HepG2 (cell line): ENCODE measurements around the gene AGBL3. TPM values are rescaled to one million over a fixed set of nuclear protein-coding genes. Genes with fewer than 3 reads are reported as not detected.

ENCODE experiments used
- ATAC-seq: fragments of 200-7000 bp; cut with Tn5 transposase; 3 replicates; pipeline ENCODE4 v1.9.1; 2020; ENCODE audit warnings: mild to moderate bottlenecking, moderate library complexity
- BruUV-seq: library from RNA; stranded (reverse); fragments of 400-500 nt; replicated peaks from 2 replicates; lab custom pipeline; 2021; lab: Mats Ljungman, UMichigan
- CTCF ChIA-PET: fragments of 300-600 bp; formaldehyde crosslinking; extraction: SDS; loops from one replicate; lab custom pipeline; 2021; ENCODE audit warnings: low total read pairs, inconsistent platforms, low intra/inter-chr PET ratio; lab: Yijun Ruan, JAX
- POLR2A ChIA-PET: fragments of 350-600 bp; sonication (Branson Sonifier 250); formaldehyde crosslinking; loops from one replicate; lab custom pipeline; 2020; ENCODE audit warnings: antibody characterized with exemption, inconsistent platforms; lab: Yijun Ruan, JAX
- DNase-seq: peaks from one replicate; pipeline ENCODE4 v3.0.0-alpha.2; 2015; ENCODE audit warnings: low spot score
- FAIRE-seq: peaks from 3 replicates; lab custom pipeline; 2011; peaks lifted over from hg19 to GRCh38; lab: Jason Lieb, UNC
- H2AFZ ChIP-seq: one replicate; pipeline ENCODE4 v1.6.1; 2011; ENCODE audit warnings: low read length, inconsistent platforms
- H3K27ac ChIP-seq: fragments of 300-600 bp; 3 replicates; pipeline ENCODE4 v1.8.0; 2011; ENCODE audit warnings: mixed run types, mild to moderate bottlenecking, mixed read lengths, low read length, inconsistent platforms; ENCODE audit not compliant: insufficient read depth; ENCODE audit errors: extremely low read length
- H3K27me3 ChIP-seq, 2 experiments: fragments of 200-600 bp in 1 of 2; 2 replicates in 1 of 2; 3 replicates in 1 of 2; pipeline versions ENCODE4 v1.6.0 to v1.8.0; 2011; ENCODE audit warnings: low read length in 2 of 2, mild to moderate bottlenecking in 2 of 2, moderate library complexity in 2 of 2, inconsistent platforms in 1 of 2; ENCODE audit not compliant: insufficient read depth in 2 of 2, control insufficient read depth in 1 of 2
- H3K36me3 ChIP-seq, 2 experiments: fragments of 200-600 bp in 1 of 2; replicated peaks in 1 of 2; 2 replicates in 1 of 2; 3 replicates in 1 of 2; pipeline versions ENCODE4 v1.5.1 to v1.8.0; 2011; ENCODE audit warnings: low read length in 2 of 2, inconsistent platforms in 1 of 2; ENCODE audit not compliant: insufficient read depth in 2 of 2, control insufficient read depth in 1 of 2
- H3K4me1 ChIP-seq: 2 replicates; pipeline ENCODE4 v1.5.1; 2012; ENCODE audit warnings: low read length, inconsistent platforms; ENCODE audit not compliant: insufficient read depth
- H3K4me2 ChIP-seq: 2 replicates; pipeline ENCODE4 v1.6.0; 2011; ENCODE audit warnings: low read depth, low read length, inconsistent platforms
- H3K4me3 ChIP-seq, 3 experiments: fragments of 200-600 bp in 1 of 3; sonication (generic), shearing (Covaris generic) in 1 of 3; replicated peaks in 1 of 3; 2 replicates each; pipeline ENCODE4 v1.5.1; 2011 to 2016; ENCODE audit warnings: low read length in 3 of 3, inconsistent platforms in 2 of 3, low read depth in 2 of 3, mild to moderate bottlenecking in 2 of 3, control low read depth in 1 of 3, mixed read lengths in 1 of 3; ENCODE audit not compliant: insufficient read depth in 1 of 3
- H3K79me2 ChIP-seq: one replicate; pipeline ENCODE4 v1.6.1; 2011; ENCODE audit warnings: low read length, inconsistent platforms; ENCODE audit not compliant: insufficient read depth
- H3K9ac ChIP-seq: 2 replicates; pipeline ENCODE4 v1.6.0; 2011; ENCODE audit warnings: mild to moderate bottlenecking, low read depth, low read length, inconsistent platforms; ENCODE audit not compliant: insufficient read depth
- H3K9me3 ChIP-seq: 2 replicates; pipeline ENCODE4 v1.5.1; 2012; ENCODE audit warnings: mild to moderate bottlenecking, low read length
- H4K20me1 ChIP-seq: 2 replicates; pipeline ENCODE4 v1.6.0; 2011; ENCODE audit warnings: inconsistent platforms, mild to moderate bottlenecking, low read length, moderate library complexity; ENCODE audit not compliant: insufficient read depth
- ATF6 ChIP-seq: sonication (generic); formaldehyde crosslinking; conservative IDR thresholded peaks from 2 replicates; pipeline ENCODE4 v1.4.0; 2020; ENCODE audit warnings: missing genetic modification reagents
- HNF4A ChIP-seq: sonication (generic); formaldehyde crosslinking; IDR thresholded peaks from 2 replicates; pipeline ENCODE4 v1.4.0; 2020; ENCODE audit warnings: missing genetic modification reagents
- JARID2 ChIP-seq: sonication (generic); formaldehyde crosslinking; IDR thresholded peaks from 2 replicates; pipeline ENCODE4 v1.8.1; 2023; ENCODE audit warnings: missing genetic modification reagents, inconsistent platforms; ENCODE audit not compliant: insufficient replicate concordance
- NCOR1 ChIP-seq: fragments of 200-600 bp; sonication (generic); IDR thresholded peaks from 2 replicates; pipeline ENCODE4 v1.7.0; 2017; ENCODE audit warnings: antibody characterized with exemption, low read length, borderline replicate concordance
- PAXIP1 ChIP-seq: sonication (generic); formaldehyde crosslinking; conservative IDR thresholded peaks from 2 replicates; pipeline ENCODE4 v1.4.0; 2020; ENCODE audit warnings: mild to moderate bottlenecking, missing genetic modification reagents, moderate library complexity
- SKI ChIP-seq: fragments of 450-650 bp; IDR thresholded peaks from one replicate; pipeline ENCODE4 v1.6.1; 2018; ENCODE audit warnings: mild to moderate bottlenecking; ENCODE audit not compliant: partially characterized antibody
- SOX13 ChIP-seq, 3 experiments: fragments of 450-650 bp in 1 of 3; sonication (generic) in 1 of 3; formaldehyde crosslinking in 1 of 3; IDR thresholded peaks in 2 of 3; conservative IDR thresholded peaks in 1 of 3; 2 replicates each; pipeline versions ENCODE4 v1.5.0 to v1.6.1; 2016 to 2020; ENCODE audit warnings: antibody characterized with exemption in 1 of 3, mild to moderate bottlenecking in 1 of 3, missing compliant biosample characterization in 1 of 3, missing genetic modification reagents in 1 of 3, moderate library complexity in 1 of 3
- SOX5 ChIP-seq: IDR thresholded peaks from 2 replicates; pipeline ENCODE4 v1.6.1; 2016; ENCODE audit warnings: borderline replicate concordance
- ZNF652 ChIP-seq: IDR thresholded peaks from 2 replicates; pipeline ENCODE4 v1.6.1; 2016; ENCODE audit warnings: low read depth, borderline replicate concordance
- WGBS: methylation state at CpG from one replicate; pipeline ENCODE4 v1.1.6; 2017; ENCODE audit warnings: low lambda C conversion rate; 5-methylcytosine and 5-hydroxymethylcytosine counted together
- in situ Hi-C: cut with HindIII; loops from 2 replicates; pipeline ENCODE4 v1.10.0; 2017; ENCODE audit warnings: low pct_unique_long_range_greater_than_20kb; ENCODE audit not compliant: extremely low pct_ligation_motif_present
- intact Hi-C: fragments of 100-400 bp; cut with micrococcal nuclease; formaldehyde crosslinking; loops from one replicate; pipeline ENCODE4 v1.10.0; 2022; ENCODE audit not compliant: unreplicated experiment
- polyA plus RNA-seq, 8 experiments: library from polyadenylated mRNA; depleted of rRNA in 3 of 8; stranded (reverse) in 7 of 8; unstranded in 1 of 8; fragments of >200 nt; fragmentation: Illumina TruSeq in 4 of 8; extraction: Trizol in 4 of 8; gene quantifications; 2 replicates each; pipeline versions ENCODE4 v1.2.1 to v1.2.3, GENCODE V29; 2011 to 2016; ENCODE audit warnings: low read depth in 4 of 8, missing spikeins in 1 of 8, mixed read lengths in 1 of 8; ENCODE audit not compliant: insufficient read depth in 1 of 8
- total RNA-seq, 5 experiments: library from RNA; depleted of rRNA; stranded (reverse); fragments of >200 nt; fragmentation: Illumina TruSeq; extraction: Trizol; gene quantifications; 2 replicates each; pipeline ENCODE4 v1.2.3, GENCODE V29; 2016; ENCODE audit warnings: low read depth in 1 of 5

AGBL3 gene
- total and polyA plus RNA-seq, 2 of the 13 experiments (the other 11 are each of a cell fraction or from before 2014, with no cell fraction given) = 2.2 to 7.2 TPM

- no peak overlapping the region for H3K9ac ChIP-seq
- H3K36me3 ChIP-seq = peaks cover 4 to 22% of the 10 kb centered on the region in 2 experiments; a peak in 3 of 5 replicates
- DNase-seq = peak; percentile 49
- H3K4me3 ChIP-seq = no peak overlapping the region
- peaks cover 91% of the 10 kb centered on the region for H3K79me2 ChIP-seq
- intact Hi-C loops = loop anchor here (2.0 kb wide), 1 partner anchor 16 kb away; the partner anchor contains the start of gene CYREN
- peaks cover 20% of the 10 kb centered on the region for H3K9me3 ChIP-seq
- POLR2A ChIA-PET = no interaction called here
- TF ChIP-seq SOX5 (CRISPR knock-in tag) = peak; percentile 65; the same call in 1 of the 2 replicates
- TF ChIP-seq PAXIP1 = 0 out of 2 replicates have a peak, but pooled peaks have one; percentile 12
- TF ChIP-seq ZNF652 = no peak
- TF ChIP-seq ATF6 = no peak
- TF ChIP-seq HNF4A = peak; percentile 19; the same call in 1 of the 2 replicates
- TF ChIP-seq NCOR1 = 0 out of 2 replicates have a peak, but pooled peaks have one; percentile 34
- TF ChIP-seq SOX13 (IDR thresholded peaks at IDR 0.05) = no peak
- peak in 1 of 2 experiments; percentile 78; a peak in 2 of 4 replicates for TF ChIP-seq SOX13 (CRISPR knock-in tag; conservative IDR thresholded peaks at IDR 0.05 in 1 of 2, IDR thresholded peaks at IDR 0.05 in 1 of 2)
- TF ChIP-seq SKI = no peak
- TF ChIP-seq JARID2 (CRISPR knock-in tag) = no peak
- TF ChIP-seq, all 625 proteins: peak for 5
- in situ Hi-C loops = no loop called here
- peak overlapping the region; percentile 50 for H3K4me2 ChIP-seq
- ATAC-seq (peak; percentile 58), FAIRE-seq (no peak)
- no peaks in the 10 kb centered on the region for H3K27me3 ChIP-seq
- CTCF ChIA-PET = no interaction called here
- H3K27ac ChIP-seq = no peak overlapping the region
- WGBS = 40% methylated on average over 1 of the region's 1 CpG
- BruUV-seq = no TSS peak
- H4K20me1 ChIP-seq = no peaks in the 10 kb centered on the region; the same call in none of the 2 replicates
- H3K4me1 ChIP-seq = peaks cover 77% of the 10 kb centered on the region
- no peak overlapping the region for H2AFZ ChIP-seq
These were observed 168.4 kb downstream of the AGBL3 start for GRCh38 chr7:135154734-135155133.
